Activated CD4-positive, CD25-positive, alpha-beta regulatory T cell treated with anti-CD3 and anti-CD28 coated beads, Interleukin-2, amount 50 U/mL, for 72 hours (primary cell): Measurements from ENCODE around the gene ANO1.

Source experiments
- DNase-seq: peaks from one replicate; pipeline ENCODE4 v3.0.0; 2021

ANO1 gene

DNA sequence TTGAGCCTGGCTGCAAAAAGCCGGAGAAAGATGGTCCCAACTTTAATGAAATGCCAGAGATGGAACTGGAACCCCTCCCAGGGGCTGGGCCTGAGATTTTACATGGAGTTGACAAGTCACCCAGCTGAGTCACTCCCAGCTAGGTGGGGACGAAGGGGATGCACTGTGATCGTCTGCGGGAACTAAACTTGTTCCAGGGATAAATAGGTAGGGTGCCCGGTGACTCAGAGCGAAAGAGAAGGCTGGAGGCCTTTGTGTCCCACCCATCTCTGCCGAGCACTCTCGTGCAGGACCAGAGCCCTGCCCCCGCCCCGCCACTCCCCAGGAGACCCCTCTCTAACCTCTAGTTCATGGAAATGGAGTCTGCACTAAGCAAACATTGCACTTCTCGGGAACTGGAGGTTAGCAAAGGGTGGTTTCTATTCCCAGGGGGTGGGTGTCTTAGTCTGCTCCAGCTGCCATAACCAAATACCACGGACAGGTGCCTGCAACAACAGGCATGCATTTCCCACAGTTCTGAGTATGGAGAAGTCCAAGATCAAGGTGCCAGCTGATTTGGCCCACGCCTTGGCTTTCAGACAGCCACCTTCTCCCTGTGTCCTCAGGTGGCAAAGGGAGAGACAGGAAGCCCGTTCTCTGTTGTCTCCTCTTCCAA, 64.2 kb downstream of the ANO1 start:
- DNase-seq, result no peak

DNA sequence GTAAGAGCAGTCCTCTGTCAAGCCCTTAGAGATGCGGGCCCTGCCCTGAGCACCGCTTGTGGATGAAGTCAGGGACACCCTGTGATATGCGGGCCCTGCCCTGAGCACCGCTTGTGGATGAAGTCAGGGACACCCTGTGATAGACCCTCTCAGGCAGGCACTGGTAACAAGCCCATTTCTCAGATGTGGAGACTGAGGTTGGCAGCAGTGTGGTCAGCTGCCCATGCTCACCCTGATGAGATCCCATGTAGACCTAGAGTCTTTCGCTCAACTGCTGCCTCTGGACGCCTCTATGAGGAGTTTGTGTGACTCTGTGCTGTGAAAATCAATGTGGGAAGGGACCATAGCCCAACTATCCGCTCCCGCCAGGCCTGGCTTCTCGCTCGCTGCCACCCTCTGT, 66.1 kb downstream of the ANO1 start:
- no peak for DNase-seq

DNA sequence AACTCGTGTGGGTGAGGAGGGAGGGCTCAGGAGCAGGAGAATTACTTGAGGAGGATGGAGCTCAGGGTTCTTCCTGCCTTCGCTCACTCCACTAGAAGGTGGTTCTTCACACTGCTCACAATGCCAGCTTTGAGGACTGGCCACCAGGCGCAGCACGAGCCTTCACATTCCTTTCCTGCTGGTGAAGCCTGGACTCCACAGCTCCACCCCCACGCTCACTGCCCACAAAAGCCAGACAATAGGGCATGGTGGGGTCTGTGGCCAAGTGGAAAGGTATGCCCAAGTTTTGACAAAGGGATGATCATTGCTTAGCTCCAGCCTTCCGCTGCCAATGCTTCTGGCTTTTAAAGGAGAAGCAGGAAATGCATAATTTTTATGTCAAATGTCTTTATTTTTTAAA, 67.0 kb downstream of the ANO1 start:
- DNase-seq, result no peak

DNA sequence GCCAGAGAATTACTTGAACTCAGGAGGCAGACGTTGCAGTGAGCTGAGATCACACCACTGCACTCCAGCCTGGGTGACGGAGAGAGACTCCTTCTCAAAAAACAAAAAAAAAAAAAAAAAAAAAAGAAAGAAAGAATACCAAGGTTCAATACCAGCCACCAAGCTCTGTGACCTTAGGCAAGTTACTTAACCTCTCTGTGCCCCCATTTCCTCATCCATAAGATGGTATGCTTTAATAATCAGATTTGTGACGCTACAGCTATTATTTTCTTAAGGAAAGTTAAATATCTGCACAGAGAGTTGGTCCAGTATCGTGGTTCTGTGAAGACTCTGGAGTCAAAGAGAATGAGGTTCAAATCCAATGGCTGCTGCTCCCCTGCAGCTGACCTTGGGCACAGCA, 67.7 kb downstream of the ANO1 start:
- DNase-seq, result no peak

DNA sequence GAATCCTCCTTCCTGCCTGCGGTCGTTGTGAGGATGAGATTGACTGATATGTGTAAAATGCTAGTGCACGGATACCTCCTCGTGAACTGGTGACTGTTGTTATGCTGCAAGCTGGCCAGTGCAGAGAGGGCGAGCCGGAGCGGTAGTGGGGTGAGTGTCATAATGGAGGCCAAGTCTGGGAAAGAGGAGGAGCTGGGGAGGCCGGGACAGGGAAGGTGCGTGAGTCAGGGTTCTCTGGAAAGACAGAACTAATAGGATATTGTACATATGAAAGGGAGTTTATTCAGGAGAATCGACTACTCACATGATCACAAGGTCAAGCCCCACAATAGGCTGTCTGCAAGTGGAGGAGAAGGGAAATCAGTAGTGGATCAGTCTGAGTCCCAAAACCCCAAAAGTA, 68.2 kb downstream of the ANO1 start:
- DNase-seq, result no peak

DNA sequence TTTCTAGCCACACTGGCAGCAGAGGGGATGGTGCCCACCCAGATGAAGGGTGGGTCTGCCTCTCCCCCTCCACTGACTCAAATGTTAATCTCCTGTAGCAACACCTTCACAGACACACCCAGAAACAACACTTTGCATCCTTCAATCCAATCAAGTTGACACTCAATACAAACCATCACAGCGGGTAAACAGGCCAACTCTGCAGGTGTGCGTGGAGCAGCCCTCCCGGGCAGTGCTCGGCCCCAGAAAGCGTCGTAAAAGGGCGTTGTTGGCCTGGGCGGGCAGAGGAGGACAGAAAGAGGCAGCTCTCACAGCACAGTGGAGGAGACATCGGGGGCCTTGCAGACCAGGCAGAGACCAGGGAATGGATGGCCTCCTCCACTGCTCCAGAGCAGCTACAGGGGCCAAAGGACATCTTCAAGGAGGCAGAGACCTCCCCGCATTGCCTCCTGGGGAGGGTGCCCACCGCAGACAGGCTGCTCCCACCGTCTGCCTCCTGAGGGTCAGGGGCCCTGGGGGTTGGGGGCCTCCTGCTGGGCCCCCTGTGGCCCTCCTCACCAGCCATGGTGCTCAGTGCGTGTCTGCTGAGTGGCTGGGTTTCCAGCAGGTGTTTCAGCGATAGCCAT, 68.9 kb downstream of the ANO1 start:
- no peak for DNase-seq

DNA sequence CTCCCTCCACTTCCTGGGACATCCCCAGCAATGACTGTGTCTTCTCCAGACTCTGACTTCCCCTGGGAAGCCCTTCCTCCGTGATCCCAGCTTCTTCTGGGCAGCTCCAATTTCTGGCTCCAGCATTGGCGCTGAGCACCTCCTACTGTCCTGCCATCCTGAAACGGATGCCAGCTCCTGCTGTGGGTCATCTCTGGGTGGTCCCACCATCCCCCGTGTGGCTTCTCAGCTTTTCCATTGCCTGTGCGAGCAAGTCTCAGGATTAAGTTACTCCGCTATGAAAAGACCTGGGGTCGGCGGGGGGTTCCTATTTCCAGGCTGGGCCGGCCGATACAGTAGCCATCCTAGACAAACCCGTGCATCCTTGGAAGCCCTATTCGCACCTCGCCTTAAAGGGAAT, 69.6 kb downstream of the ANO1 start:
- no peak for DNase-seq

DNA sequence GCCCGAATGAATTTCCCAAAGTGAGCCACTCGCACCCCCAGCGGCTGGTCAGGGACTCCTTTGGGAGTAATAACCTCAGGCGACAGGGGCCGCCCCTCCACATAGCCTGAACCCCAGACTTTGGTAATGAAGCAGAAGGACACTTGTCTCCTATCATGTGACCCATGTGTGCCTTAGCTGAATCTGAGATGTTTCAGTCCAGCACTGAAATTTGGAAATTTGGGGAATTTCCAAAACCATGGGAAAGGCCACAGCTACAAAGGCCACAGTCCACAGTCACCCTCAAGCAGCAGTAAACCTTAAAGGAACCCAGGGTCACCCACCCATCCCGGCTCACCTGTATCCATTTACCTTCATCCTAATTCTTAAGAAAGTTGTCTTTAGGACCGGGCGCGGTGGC, 73.6 kb downstream of the ANO1 start:
- DNase-seq, result no peak

DNA sequence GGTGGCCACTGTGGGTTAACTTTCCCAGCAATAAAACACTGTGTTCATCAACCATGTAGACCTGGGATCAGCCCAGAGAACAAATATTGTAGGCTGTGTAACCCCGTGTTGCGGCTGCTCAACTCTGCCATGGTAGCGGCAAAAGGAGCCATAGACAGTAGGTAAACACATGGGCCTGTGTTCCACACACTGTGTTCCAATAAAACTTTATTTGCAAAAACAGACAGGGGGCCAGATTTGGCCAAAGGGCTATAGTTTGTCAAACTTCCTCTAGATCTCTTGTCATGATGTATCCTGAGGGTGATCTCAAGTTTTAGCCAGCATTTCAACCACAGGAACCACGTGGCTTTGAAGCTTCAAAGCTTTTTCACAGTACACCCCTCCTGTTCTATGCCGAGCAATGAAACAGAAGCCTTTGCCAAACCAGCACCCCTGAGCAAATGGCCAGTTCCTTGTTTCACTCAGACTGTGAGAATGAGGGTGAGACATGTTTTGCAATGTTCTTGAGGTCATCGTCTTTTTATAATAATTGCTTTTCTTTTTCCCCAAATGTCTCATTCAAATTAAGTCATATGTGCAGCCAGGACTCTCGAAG, 75.1 kb downstream of the ANO1 start:
- no peak for DNase-seq

DNA sequence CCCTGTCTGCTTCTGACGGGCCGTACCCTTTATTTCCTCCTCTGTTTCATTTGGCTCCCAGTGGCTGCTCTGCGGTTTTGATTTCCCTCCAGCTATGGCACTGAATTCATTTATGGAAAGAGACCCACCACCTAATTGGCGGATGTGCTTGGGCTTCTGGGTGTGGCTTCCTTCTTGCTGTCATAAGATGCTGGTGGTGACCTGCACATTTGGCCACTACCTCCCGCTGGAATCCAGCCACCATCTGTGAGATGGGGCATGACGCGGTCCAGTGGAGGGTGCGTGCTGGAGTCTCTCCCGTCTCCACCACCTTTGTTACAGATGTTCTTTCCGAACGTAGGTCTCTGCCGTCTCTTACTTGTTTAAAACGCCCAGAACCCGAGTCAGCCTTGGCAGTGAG, 77.3 kb downstream of the ANO1 start:
- no peak for DNase-seq

DNA sequence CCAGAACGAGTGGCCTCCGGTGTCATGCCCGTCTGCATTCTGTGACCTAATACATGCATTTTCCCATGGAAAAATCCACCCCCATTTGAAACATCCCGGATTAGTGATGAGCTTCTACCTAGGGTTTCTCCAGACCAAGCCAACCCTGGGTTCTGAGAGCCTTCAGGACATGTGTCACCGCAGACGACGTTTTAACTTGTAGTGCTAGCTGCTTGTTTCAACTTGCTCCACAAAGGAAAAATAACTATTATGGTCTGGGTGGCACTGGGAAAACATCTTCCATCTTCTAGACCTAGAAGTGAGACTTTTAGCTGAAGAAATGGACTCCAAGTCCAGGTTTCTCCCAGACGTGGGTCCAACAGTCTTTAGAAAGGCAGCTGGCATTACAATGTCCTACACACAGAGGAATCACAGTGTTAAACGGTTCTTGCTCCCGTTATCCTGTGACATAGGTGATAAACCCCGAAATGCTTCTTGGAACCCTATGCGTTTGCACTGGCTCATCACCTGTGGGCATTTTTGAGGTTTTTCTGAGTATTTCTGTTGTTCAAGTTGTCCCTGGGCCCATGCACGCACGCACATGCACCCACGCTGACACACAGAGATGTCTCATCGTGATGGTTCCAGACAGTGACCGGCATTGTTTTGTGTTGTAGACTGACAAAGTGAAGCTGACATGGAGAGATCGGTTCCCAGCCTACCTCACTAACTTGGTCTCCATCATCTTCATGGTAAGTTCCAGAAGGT, 78.3 kb downstream of the ANO1 start:
- DNase-seq, result no peak

DNA sequence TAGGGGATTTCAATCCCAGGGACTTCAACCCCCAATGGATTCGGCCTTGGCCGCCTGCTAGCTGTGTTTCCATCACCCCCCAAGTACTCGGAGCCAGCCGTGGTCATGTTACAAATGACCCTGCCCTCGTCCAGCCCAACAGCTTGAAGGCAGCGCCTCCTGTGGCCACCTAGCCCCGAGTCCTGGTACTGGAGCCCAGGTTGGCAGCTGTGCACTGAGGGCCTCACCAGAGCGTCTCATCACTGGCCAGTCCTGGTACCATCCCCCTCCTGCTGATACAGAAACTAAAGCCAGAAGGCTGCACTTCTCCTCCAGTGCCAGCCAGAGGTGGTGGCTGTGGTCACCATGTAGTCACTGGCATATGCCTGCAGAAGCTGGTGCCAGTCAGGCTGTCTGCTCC, 80.1 kb downstream of the ANO1 start:
- DNase-seq, result no peak

DNA sequence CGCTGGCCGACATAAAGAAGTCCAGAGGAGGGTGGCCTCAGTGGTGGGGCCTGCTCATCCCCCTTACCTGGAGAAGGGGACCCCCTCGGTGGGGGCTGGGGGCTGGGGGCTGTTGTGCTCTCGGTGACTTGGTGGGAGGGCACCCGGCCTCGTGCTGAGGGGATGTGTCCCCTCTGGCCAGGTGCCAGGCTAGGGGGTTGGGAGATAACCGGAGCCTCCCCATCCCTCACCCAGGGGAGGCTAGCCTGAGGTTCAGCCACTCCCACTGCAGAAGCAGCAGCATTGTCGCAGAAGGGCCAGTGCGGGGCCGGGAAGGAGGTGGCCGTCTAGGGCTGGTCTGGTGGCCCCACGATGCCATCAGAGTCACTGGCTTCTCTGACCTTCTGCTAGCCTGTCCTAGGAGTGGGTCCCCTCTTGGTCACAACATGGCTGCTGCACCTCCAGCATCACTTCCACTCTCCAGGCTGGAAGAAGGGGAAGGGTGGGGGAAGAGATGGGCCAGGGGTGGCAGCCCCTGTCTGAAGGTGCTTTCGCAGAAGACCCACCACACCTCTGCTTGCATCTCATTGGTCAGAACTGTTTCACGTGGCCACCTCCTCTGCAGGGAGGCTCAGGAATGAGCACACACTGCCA, 80.8 kb downstream of the ANO1 start:
- no peak for DNase-seq

DNA sequence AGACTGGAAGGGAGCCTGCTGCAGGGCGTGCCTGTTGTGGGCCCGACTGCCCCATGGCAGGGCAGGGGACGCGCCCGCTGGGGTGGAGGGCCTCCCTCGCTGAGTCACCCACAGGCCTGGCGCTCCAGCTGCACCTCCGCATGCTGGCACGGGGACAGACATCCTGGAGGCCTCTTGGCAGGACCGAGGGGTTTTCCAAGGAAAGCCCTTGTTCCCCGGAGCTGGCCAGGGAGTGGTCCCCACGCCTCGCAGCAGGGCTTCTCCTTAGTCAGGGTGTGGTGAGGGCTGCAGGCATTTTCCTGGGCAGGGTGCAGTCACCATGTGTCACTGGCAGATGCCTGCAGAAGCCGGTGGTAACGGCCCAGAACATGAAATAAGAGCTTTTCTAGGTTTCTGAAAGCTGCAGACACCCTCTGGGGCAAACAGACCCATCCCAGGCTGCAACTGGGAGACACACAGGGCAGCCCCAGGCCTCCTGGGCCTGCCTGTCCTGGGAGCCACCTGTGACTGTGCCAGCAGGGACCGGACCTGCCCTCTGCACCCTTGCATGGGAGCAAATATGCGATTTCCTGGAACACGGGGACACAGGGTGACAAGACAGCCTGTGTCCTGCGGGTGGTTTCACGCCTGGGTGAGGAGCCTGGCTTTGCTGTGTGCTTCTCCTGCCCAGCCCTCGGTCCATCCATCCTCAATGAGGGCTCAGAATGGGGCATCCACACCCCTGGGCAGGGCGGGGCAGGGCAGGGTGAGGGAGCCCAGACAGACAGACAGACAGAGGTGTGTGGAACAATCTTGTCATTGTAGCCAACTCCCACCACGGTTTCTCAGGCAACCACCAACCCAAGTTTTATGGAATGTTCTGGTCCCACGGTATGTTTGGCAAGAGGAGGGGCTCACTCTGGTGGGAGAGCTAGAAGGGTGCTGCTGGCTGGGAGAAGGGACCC, 81.8 kb downstream of the ANO1 start:
- DNase-seq, result no peak

DNA sequence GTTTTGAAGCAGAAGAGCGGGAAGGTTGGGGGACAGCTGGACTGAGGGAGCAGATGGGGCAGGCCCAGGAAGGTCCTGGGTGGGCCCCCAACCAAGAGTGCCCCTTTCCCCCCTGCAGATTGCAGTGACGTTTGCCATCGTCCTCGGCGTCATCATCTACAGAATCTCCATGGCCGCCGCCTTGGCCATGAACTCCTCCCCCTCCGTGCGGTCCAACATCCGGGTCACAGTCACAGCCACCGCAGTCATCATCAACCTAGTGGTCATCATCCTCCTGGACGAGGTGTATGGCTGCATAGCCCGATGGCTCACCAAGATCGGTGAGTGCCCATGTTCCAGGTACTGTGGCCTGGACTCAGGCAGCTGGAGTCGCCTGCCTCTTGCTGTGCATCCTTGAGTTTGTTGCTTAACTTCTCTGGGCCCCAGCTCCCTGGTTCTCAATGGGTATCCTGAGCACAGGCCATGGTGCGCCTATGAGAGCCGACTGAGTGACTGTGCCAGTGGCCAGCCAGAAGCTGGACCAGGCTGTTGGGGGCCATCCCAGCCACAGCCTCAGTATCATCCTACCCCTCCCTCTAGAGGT, 83.0 kb downstream of the ANO1 start:
- no peak for DNase-seq

DNA sequence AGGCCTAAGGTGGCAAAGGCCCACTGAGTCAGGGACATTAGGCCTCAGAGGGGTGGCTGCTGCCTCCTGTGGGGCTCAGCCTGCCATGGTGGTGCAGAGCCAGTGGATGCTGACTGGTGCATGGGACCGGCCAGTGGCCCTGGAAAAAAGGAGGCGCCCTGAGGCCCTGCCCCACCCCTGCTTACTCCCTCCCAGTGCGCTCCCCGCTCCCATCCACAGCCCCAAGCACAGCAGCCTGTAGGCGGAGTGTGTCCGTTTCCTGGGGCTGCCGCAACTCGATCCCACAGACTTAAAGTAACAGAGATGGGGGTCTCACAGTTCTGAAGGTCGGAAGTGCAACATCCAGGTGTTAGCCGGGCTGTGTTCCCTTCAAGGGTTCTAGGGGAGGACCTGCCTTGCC, 86.6 kb downstream of the ANO1 start:
- no peak for DNase-seq

DNA sequence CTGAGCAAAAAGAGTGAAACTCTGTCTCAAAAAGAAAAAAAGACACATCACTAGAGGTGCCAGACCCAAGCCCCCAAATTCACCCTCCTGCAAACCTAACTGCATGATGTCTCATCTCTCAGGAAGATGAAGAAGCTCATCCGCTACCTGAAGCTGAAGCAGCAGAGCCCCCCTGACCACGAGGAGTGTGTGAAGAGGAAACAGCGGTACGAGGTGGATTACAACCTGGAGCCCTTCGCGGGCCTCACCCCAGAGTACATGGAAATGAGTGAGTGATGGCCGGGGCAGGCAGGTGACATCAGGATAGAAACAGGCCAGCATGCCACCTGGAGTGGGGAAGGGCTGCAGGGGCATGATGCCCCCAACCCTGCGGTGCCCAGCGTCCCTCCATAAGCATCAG, 89.0 kb downstream of the ANO1 start:
- DNase-seq, result no peak

DNA sequence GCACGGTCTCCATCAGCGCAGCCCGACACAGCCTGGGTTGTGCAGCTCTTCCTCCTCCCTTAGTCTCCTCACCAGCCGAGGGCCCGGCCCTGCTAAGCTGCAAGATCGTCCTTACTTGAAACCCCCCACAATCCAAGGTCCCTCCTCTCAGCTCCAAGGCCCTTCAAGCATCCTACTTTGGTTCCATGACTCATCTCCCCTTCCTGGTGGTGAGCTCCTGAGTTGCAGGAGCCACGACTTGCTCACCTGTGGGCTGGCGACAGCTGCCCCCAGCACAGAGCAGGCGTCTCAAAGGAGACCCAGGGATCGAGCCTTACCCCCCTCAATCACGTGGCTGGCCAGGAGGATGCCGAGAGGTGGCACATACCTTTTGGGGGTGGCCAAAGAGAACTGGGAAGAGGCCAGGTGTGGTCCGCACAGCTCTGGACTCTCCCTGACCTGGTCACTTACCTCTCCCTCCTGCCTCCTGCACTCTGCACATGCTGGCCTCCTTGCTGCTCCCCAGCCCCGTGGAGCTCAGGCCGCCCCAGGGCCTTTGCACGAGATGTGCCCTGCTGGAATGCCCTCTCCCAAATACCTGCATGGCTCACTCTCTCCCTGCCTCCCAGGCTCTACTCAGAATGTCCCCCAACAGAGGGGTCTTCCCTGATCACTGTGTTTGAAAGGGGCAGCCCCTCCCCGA, 89.7 kb downstream of the ANO1 start:
- DNase-seq, result no peak

DNA sequence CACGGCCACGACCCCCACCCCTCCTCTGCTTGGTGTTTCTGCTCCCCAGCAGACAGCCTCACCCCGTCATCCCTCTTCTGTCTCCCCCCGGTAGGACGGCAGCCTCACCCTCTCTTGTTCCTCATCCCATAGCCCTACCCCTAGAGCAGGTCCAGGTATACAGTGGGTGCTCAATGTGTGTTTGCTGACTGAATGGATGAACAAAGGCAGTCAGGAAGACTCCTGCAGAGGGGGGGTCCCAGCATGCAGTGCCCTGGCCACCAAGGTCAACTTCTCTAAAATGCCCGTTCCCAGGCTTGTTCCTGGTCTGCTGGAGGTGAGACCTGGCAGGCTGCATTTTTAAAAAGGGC, 90.3 kb downstream of the ANO1 start:
- no peak for DNase-seq

DNA sequence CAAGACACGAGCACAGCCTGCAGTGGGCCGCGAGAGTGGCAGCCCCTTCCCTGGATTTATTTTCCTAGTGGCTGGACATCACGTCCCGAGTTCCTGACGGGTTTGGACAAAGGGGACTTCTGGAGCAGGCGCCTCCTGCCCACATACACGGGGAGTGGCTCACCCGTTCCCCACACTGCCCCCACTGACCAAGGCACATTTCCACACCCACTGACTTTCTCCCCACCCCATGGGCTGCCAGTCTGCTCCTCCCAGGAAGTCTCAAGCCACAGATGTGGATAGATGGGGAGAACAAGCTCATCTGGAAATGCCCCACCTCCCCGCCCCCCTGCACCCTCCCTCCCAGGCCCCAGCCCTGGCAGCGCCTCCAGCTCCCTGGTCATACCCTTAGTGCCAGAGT, 91.0 kb downstream of the ANO1 start:
- DNase-seq, result no peak

DNA sequence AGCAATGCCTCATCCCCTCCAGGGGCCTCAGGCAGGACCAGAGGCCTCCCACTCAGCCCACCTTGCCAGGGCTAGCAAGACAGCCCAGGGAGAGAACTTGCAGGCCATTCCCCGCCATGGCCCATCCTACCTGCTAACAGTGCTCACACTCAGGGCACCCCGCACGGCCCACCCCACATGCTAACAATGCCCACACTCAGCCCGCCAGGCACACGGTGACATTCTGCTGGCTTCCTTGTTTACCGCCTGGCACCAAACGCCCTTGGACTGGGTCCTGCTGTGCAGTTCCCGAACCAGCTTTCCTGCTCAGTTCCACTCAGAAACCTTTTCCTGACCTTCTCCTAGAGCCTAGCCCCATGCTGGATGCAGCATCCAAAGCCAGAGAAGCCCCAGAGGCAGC, 91.5 kb downstream of the ANO1 start:
- no peak for DNase-seq
